Left ventricle myocardium inferior (tissue), 1 donor: ENCODE measurements around the gene HRG. TPM values are rescaled to one million over a fixed set of nuclear protein-coding genes. Genes with fewer than 3 reads are reported as not detected.

Experiments
- DNase-seq: peaks from one replicate; pipeline ENCODE4 v3.0.0-alpha.2; 2020
- H3K27ac ChIP-seq: fragments of 200-600 bp; replicated peaks from 2 replicates; pipeline ENCODE4 v1.8.0; 2021
- H3K27me3 ChIP-seq: fragments of 200-600 bp; 2 replicates; pipeline ENCODE4 v1.8.0; 2021; ENCODE audit warnings: low read depth
- H3K36me3 ChIP-seq: fragments of 200-600 bp; 2 replicates; pipeline ENCODE4 v1.8.0; 2021
- H3K4me1 ChIP-seq: fragments of 200-600 bp; 2 replicates; pipeline ENCODE4 v1.8.0; 2021
- H3K4me3 ChIP-seq: fragments of 200-600 bp; 2 replicates; pipeline ENCODE4 v1.8.0; 2021; ENCODE audit warnings: mild to moderate bottlenecking, moderate library complexity
- H3K9me3 ChIP-seq: fragments of 200-600 bp; replicated peaks from 2 replicates; pipeline ENCODE4 v1.8.0; 2021
- intact Hi-C: fragments of 100-400 bp; cut with micrococcal nuclease; formaldehyde crosslinking; loops from one replicate; pipeline ENCODE4 v1.11.0; 2022
- total RNA-seq: library from RNA; stranded (reverse); fragmentation: NEBNext Ultra II Directional; extraction: Animal tissue kit (Norgen Biotek cat#: 25700); gene quantifications from one replicate; pipeline ENCODE4 v1.2.1, GENCODE V29; 2021
- TF ChIP-seq, protein P1 (sequence below): fragments of 200-600 bp; IDR thresholded peaks from 2 replicates; pipeline ENCODE4 v1.8.0; 2021; ENCODE audit warnings: antibody characterized with exemption, mild to moderate bottlenecking, borderline replicate concordance
- donor health status: DM: no; HTN: yes; CAD: no; lungs with severe emphysema.

The HRG gene
- total RNA-seq, 1 donor from 2014 or later = not detected

DNA sequence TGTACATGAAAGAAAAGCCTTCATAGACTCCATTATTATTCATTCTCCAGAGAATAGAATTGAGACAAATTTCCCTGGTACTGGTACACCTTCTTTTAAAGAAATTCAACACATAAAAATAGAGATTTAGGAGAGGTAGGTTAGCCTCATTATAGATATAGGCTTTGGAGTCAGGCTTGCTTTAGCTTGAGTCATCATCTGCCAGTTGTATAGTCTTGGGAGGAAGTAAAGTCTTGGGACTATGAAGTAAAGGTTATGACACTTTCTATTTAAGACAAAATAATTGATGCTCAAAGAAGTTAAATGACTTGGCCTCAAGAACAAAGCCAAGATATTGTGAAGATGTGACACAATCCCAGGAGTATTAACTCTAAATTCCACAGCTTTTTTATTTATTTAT, 4.3 kb downstream of the HRG start:
- TF ChIP-seq, protein P1, sequence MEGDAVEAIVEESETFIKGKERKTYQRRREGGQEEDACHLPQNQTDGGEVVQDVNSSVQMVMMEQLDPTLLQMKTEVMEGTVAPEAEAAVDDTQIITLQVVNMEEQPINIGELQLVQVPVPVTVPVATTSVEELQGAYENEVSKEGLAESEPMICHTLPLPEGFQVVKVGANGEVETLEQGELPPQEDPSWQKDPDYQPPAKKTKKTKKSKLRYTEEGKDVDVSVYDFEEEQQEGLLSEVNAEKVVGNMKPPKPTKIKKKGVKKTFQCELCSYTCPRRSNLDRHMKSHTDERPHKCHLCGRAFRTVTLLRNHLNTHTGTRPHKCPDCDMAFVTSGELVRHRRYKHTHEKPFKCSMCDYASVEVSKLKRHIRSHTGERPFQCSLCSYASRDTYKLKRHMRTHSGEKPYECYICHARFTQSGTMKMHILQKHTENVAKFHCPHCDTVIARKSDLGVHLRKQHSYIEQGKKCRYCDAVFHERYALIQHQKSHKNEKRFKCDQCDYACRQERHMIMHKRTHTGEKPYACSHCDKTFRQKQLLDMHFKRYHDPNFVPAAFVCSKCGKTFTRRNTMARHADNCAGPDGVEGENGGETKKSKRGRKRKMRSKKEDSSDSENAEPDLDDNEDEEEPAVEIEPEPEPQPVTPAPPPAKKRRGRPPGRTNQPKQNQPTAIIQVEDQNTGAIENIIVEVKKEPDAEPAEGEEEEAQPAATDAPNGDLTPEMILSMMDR = no peak
- H3K9me3 ChIP-seq = no peaks in the 10 kb centered on the region
- no peak overlapping the region for H3K27ac ChIP-seq
- no peaks in the 10 kb centered on the region for H3K36me3 ChIP-seq
- no peaks in the 10 kb centered on the region for H3K4me1 ChIP-seq
- H3K4me3 ChIP-seq = no peak overlapping the region
- intact Hi-C loops = no loop called here
- peaks cover 59% of the 10 kb centered on the region for H3K27me3 ChIP-seq
- no peak for DNase-seq

DNA sequence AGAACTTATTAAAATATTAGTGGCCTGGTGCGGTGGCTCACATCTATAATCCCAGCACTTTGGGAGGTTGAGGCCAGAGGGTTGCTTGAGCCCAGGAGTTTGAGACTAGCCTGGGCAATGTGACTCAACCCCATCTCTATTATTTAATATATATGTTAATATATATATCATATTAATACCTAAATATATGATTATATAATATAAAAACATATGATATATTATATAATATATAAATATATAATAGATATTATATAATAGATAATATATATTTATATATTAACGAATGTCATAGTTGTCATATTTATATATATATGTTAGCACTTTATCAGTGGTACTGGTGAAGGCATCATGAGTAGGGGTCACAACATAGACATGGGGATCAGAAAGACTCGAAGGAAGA, 5.2 kb downstream of the HRG start:
- Histone ChIP-seq H3K9me3 (no peaks in the 10 kb centered on the region), H3K27me3 (peaks cover 59% of the 10 kb centered on the region), H3K4me3 (no peak overlapping the region), H3K36me3 (no peaks in the 10 kb centered on the region), H3K27ac (no peak overlapping the region), H3K4me1 (no peaks in the 10 kb centered on the region)
- DNase-seq = no peak
- intact Hi-C loops = no loop called here
- TF ChIP-seq, protein P1 = no peak

GRCh38 chr3:186678604-186679003, 12.8 kb downstream of the HRG start:
- no peak overlapping the region for H3K27ac ChIP-seq
- TF ChIP-seq, protein P1 = no peak
- H3K36me3 ChIP-seq = no peaks in the 10 kb centered on the region
- intact Hi-C loops = no loop called here
- H3K4me3 ChIP-seq = no peak overlapping the region
- DNase-seq = no peak
- peaks cover 56% of the 10 kb centered on the region for H3K27me3 ChIP-seq
- no peaks in the 10 kb centered on the region for H3K9me3 ChIP-seq
- H3K4me1 ChIP-seq = no peaks in the 10 kb centered on the region

- no peaks in the 10 kb centered on the region for H3K4me1 ChIP-seq
- intact Hi-C loops = no loop called here
- no peaks in the 10 kb centered on the region for H3K9me3 ChIP-seq
- H3K27ac ChIP-seq = no peak overlapping the region
- peaks cover 55% of the 10 kb centered on the region for H3K27me3 ChIP-seq
- no peaks in the 10 kb centered on the region for H3K36me3 ChIP-seq
- no peak for DNase-seq
- TF ChIP-seq, protein P1 = no peak
- H3K4me3 ChIP-seq = no peak overlapping the region
Observed at GRCh38 chr3:186679151-186679550, 13.3 kb downstream of the HRG start.

GRCh38 chr3:186680869-186681268, 15.1 kb downstream of the HRG start:
- H3K9me3 ChIP-seq = no peaks in the 10 kb centered on the region
- no peak overlapping the region for H3K27ac ChIP-seq
- TF ChIP-seq, protein P1 = no peak
- H3K27me3 ChIP-seq = peaks cover 48% of the 10 kb centered on the region
- intact Hi-C loops = no loop called here
- no peak for DNase-seq
- H3K36me3 ChIP-seq = no peaks in the 10 kb centered on the region
- H3K4me3 ChIP-seq = no peak overlapping the region
- H3K4me1 ChIP-seq = no peaks in the 10 kb centered on the region

GRCh38 chr3:186682812-186683211, 17.0 kb downstream of the HRG start:
- intact Hi-C loops = no loop called here
- Histone ChIP-seq H3K9me3 (no peaks in the 10 kb centered on the region), H3K4me3 (no peak overlapping the region), H3K27me3 (peaks cover 44% of the 10 kb centered on the region), H3K27ac (no peak overlapping the region), H3K4me1 (no peaks in the 10 kb centered on the region), H3K36me3 (no peaks in the 10 kb centered on the region)
- TF ChIP-seq, protein P1 = no peak
- no peak for DNase-seq
